Measurements from ENCODE around the gene DNAH10. TPM values are rescaled to one million over a fixed set of nuclear protein-coding genes. Genes with fewer than 3 reads are reported as not detected.

Gene DNAH10
- total RNA-seq, 1 donor from 2014 or later, result 1.2 TPM

DNA sequence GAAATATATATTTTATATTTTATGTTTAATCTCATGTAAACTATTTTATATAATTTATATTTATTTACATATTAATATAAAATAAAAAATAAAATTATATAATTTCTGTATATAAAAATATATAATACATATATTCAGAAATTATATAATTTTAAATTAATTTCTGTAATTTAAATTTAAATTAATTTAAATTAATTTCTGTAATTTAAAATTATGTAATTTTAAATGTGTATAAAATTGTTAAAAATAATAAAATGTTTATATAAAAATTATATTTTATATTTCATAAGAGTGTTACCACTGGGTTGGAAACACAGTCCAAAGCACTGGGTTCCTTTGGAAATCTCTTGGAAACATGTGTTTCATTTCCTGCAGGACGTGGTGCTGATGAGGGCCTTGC, 94.6 kb downstream of the DNAH10 start:
- no peak overlapping the region for H3K4me3 Mint-ChIP-seq (ENCODE audit: unreplicated experiment)
- peaks cover 11% of the 10 kb centered on the region for H3K27me3 Mint-ChIP-seq (ENCODE audit: low read depth)
- peaks cover 4% of the 10 kb centered on the region for H3K36me3 Mint-ChIP-seq (ENCODE audit: low read depth)
- DNase-seq (ENCODE audit: low spot score), result no peak
- no peaks in the 10 kb centered on the region for H3K4me1 Mint-ChIP-seq (ENCODE audit: low read depth)
- peaks cover 6% of the 10 kb centered on the region for H3K9me3 Mint-ChIP-seq (ENCODE audit: low read depth)
- H3K27ac Mint-ChIP-seq (ENCODE audit: unreplicated experiment), result no peak overlapping the region
- no peak for TF ChIP-seq CTCF (IDR thresholded peaks at IDR 0.05)

GRCh38 chr12:123858176-123858575, 96.1 kb downstream of the DNAH10 start:
- no peak for DNase-seq (ENCODE audit: low spot score)
- Mint-ChIP-seq H3K27ac (ENCODE audit: unreplicated experiment) (no peak overlapping the region), H3K4me1 (ENCODE audit: low read depth) (no peaks in the 10 kb centered on the region), H3K27me3 (ENCODE audit: low read depth) (peaks cover 10% of the 10 kb centered on the region), H3K4me3 (ENCODE audit: unreplicated experiment) (no peak overlapping the region), H3K9me3 (ENCODE audit: low read depth) (peaks cover 4% of the 10 kb centered on the region), H3K36me3 (ENCODE audit: low read depth) (no peaks in the 10 kb centered on the region)
- TF ChIP-seq CTCF (IDR thresholded peaks at IDR 0.05), result no peak

DNA sequence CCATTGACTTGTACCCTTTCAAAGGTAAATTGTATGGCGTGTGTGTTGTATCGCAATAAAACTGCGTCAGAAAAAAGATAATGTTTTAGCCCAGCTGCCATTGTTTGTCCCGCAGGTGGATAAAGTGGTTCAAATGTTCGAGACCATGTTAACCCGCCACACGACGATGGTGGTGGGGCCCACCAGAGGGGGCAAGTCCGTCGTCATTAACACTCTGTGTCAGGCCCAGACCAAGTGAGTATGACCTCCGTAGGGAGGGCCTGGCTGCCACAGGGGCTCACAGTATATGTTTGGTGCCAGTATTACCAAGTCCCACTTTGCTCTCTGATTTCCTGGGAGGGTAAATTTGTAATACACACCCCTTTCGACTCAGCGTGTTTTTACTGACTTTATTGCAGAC, 96.9 kb downstream of the DNAH10 start:
- DNase-seq (ENCODE audit: low spot score), result no peak
- Mint-ChIP-seq H3K36me3 (ENCODE audit: low read depth) (no peaks in the 10 kb centered on the region), H3K27me3 (ENCODE audit: low read depth) (peaks cover 4% of the 10 kb centered on the region), H3K27ac (ENCODE audit: unreplicated experiment) (no peak overlapping the region), H3K9me3 (ENCODE audit: low read depth) (peaks cover 4% of the 10 kb centered on the region), H3K4me1 (ENCODE audit: low read depth) (no peaks in the 10 kb centered on the region), H3K4me3 (ENCODE audit: unreplicated experiment) (no peak overlapping the region)
- TF ChIP-seq CTCF (IDR thresholded peaks at IDR 0.05), result no peak

- Mint-ChIP-seq H3K4me3 (ENCODE audit: unreplicated experiment) (no peak overlapping the region), H3K4me1 (ENCODE audit: low read depth) (no peaks in the 10 kb centered on the region), H3K27ac (ENCODE audit: unreplicated experiment) (no peak overlapping the region), H3K36me3 (ENCODE audit: low read depth) (no peaks in the 10 kb centered on the region), H3K27me3 (ENCODE audit: low read depth) (peaks cover 4% of the 10 kb centered on the region), H3K9me3 (ENCODE audit: low read depth) (peaks cover 4% of the 10 kb centered on the region)
- peak; percentile 58 for TF ChIP-seq CTCF (IDR thresholded peaks at IDR 0.05)
- no peak for DNase-seq (ENCODE audit: low spot score)
Observed at GRCh38 chr12:123860377-123860776, 98.3 kb downstream of the DNAH10 start.

DNA sequence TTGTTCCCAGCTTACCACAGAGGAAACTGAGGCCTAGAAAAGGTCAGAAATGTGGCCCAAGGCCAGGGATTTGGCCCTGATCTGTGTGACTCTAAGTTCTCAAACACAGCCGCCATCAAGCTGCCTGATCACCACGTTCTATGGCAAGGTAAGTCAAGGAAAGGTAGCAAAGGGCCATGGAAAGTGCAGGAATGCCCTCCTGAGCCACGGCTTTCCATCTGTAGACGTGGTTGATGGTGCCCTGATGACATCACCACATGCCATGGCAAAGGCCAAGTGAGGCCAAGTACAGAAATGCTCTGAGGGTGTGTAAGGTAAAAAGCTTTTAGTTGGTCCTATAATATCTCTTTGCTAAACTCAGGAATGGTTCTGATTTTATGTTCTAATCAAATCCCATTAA, 99.3 kb downstream of the DNAH10 start:
- no peak overlapping the region for H3K4me3 Mint-ChIP-seq (ENCODE audit: unreplicated experiment)
- H3K36me3 Mint-ChIP-seq (ENCODE audit: low read depth), result no peaks in the 10 kb centered on the region
- no peak for DNase-seq (ENCODE audit: low spot score)
- H3K9me3 Mint-ChIP-seq (ENCODE audit: low read depth), result peaks cover 4% of the 10 kb centered on the region
- H3K4me1 Mint-ChIP-seq (ENCODE audit: low read depth), result no peaks in the 10 kb centered on the region
- no peak overlapping the region for H3K27ac Mint-ChIP-seq (ENCODE audit: unreplicated experiment)
- peaks cover 4% of the 10 kb centered on the region for H3K27me3 Mint-ChIP-seq (ENCODE audit: low read depth)
- TF ChIP-seq CTCF (IDR thresholded peaks at IDR 0.05), result no peak
